ENCODE results near the gene DNAI1. TPM values are rescaled to one million over a fixed set of nuclear protein-coding genes. Genes with fewer than 3 reads are reported as not detected.

DNAI1 gene
- polyA plus RNA-seq, 6 donors from 2014 or later: not detected

GRCh38 chr9:34557426-34558321, 99.1 kb downstream of the DNAI1 start:
- DNase-seq (no peak), ATAC-seq (ENCODE audit: low read depth in 2 of 2) (no peak)
- Mint-ChIP-seq H3K4me3 (no peak overlapping the region), H3K27me3 (peaks cover 46 to 79% (median 76%) of the 10 kb centered on the region in 3 donors), H3K36me3 (peaks cover 0 to 3% of the 10 kb centered on the region in 2 donors), H3K9me3 (peaks cover 0 to 11% (median 7%) of the 10 kb centered on the region in 7 donors), H3K4me1 (peaks cover 0 to 5% (median 0%) of the 10 kb centered on the region in 3 donors), H3K27ac (no peak overlapping the region)

- H3K27me3 Mint-ChIP-seq: peaks cover 52 to 83% (median 83%) of the 10 kb centered on the region in 3 donors
- no peak for DNase-seq
- peaks cover 0 to 5% (median 0%) of the 10 kb centered on the region in 3 donors for H3K4me1 Mint-ChIP-seq
These were observed 99.8 kb downstream of the DNAI1 start for GRCh38 chr9:34558364-34558763.

DNA sequence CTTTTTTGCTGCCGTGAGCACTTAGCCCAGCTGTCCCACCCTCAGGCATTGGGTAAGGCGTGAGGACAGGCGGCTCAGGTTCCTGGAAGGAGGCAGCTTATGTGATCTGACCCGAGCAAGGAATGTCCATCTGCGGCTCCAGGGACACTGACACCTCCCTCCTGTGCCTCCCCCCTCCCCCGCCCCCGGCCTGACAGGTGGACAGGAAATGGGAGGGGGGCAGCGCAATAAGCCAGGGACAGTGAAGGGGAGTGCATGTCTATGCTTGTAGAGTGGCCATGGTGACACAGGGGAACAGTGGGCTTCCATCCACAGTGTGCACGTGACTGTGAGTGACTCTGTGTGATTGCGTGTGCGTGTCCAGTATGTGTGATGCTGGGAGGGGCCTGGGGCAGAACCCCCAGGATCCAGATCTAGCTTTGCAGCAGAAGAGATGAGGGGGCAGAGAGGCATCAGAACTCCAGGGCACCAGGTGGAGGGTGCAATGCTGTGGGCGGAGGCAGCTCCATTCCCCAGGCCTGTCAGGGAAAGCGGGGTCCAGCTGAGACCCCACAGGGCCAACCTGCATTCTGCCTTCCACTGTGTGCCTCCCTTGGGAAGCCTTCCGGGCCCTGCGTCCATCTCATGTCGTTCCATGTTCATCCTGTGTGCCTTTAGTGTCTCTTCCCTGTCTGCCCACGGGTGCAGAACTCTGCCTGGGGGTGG, 100.5 kb downstream of the DNAI1 start:
- Mint-ChIP-seq H3K4me1 (peaks cover 0 to 9% (median 0%) of the 10 kb centered on the region in 3 donors), H3K9me3 (peaks cover 0 to 18% (median 9%) of the 10 kb centered on the region in 7 donors), H3K4me3 (no peak overlapping the region), H3K27me3 (peaks cover 59 to 90% (median 89%) of the 10 kb centered on the region in 3 donors), H3K36me3 (peaks cover 0 to 8% of the 10 kb centered on the region in 2 donors), H3K27ac (no peak overlapping the region)
- ATAC-seq (ENCODE audit: low read depth in 2 of 2) (no peak), DNase-seq (no peak)

More at GRCh38 chr9:34558364-34558763, 99.8 kb downstream of the DNAI1 start:
- ATAC-seq (ENCODE audit: low read depth in 2 of 2): no peak
- H3K4me3 Mint-ChIP-seq: no peak overlapping the region
- peaks cover 0 to 18% (median 9%) of the 10 kb centered on the region in 7 donors for H3K9me3 Mint-ChIP-seq
- peaks cover 0 to 8% of the 10 kb centered on the region in 2 donors for H3K36me3 Mint-ChIP-seq
- H3K27ac Mint-ChIP-seq: no peak overlapping the region

DNA sequence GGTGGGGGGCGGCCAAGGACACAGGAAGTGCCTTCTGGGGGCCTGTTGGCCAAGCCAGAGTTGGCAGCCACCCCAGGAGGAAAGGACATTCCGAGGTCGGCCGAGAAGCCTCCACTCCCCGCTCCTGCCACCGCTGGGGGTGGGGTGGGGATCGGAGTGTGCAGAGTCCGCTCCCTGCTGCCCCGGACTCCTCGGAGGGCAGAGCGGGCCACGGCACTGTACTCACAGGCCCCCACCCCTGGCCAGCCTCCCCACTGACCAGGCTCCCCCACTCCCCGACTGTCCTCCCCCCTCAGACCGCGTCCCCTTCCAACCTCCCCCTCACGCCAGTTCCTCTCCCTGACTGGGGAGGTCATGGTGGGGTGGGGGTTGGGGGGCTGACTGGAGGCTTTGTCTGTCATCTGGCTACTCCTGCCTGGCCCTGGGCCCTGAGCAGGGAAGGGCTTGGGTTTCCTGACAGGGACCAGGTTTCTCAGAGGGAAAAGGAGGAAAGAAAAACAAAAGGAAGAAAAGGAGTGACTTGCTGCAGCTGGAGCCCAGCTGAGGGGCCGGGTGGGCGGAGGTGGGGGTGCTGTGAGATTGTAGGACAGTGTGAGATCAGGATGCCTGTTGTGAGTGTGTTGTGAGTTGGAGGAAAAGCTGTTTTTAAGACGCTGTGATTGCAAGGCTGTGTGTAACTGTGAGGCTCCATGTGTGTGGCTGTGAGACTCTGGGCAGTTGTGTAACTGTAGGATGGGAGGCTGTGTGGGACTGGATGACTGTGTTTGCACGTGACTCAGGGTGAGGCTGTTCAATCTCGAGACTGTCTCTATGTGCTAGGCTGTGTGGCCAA, 101.2 kb downstream of the DNAI1 start:
- no peak for DNase-seq

GRCh38 chr9:34560599-34561214, 102.1 kb downstream of the DNAI1 start:
- no peak for DNase-seq
- Mint-ChIP-seq H3K4me3 (no peak overlapping the region), H3K27me3 (peaks cover 60 to 93% (median 88%) of the 10 kb centered on the region in 3 donors), H3K4me1 (peaks cover 0 to 9% (median 0%) of the 10 kb centered on the region in 3 donors), H3K27ac (no peak overlapping the region), H3K9me3 (peaks cover 0 to 18% (median 9%) of the 10 kb centered on the region in 7 donors), H3K36me3 (peaks cover 0 to 8% of the 10 kb centered on the region in 2 donors)
- no peak for ATAC-seq (ENCODE audit: low read depth in 2 of 2)

More for the DNA sequence above, 101.2 kb downstream of the DNAI1 start:
- Mint-ChIP-seq H3K4me3 (peak overlapping the region in 1 of 8 donors; percentile 53), H3K9me3 (peaks cover 0 to 18% (median 9%) of the 10 kb centered on the region in 7 donors), H3K4me1 (peaks cover 0 to 9% (median 0%) of the 10 kb centered on the region in 3 donors), H3K36me3 (peaks cover 0 to 8% of the 10 kb centered on the region in 2 donors), H3K27me3 (peaks cover 58 to 91% (median 87%) of the 10 kb centered on the region in 3 donors), H3K27ac (peak overlapping the region in 1 of 6 donors; percentile 56)
- ATAC-seq (ENCODE audit: low read depth in 2 of 2): no peak

GRCh38 chr9:34562135-34562745, 103.6 kb downstream of the DNAI1 start:
- DNase-seq (no peak), ATAC-seq (ENCODE audit: low read depth in 2 of 2) (no peak)
- H3K4me3 Mint-ChIP-seq: no peak overlapping the region
- no peak overlapping the region for H3K27ac Mint-ChIP-seq
- peaks cover 0 to 18% (median 9%) of the 10 kb centered on the region in 7 donors for H3K9me3 Mint-ChIP-seq
- peaks cover 61 to 93% (median 85%) of the 10 kb centered on the region in 3 donors for H3K27me3 Mint-ChIP-seq
- peaks cover 0 to 9% (median 0%) of the 10 kb centered on the region in 3 donors for H3K4me1 Mint-ChIP-seq
- peaks cover 0 to 8% of the 10 kb centered on the region in 2 donors for H3K36me3 Mint-ChIP-seq

DNA sequence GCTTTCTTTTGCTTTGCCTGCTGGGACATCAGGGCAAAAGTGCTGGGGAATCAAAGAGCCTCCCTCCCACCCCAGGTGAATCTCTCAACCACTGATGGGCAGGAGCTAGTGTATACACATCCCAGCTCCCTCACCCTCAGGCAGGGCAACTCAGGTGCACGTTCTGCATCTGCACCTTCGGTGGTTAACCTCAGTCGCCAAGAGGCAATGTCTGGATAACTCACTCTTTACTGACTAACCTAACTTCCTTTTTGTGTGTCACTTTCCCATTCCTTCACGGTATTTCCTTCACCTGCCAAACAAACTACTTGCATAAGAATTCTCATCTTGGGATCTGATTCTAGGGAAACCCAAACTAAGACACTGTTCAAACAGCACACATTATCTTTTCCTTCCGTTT, 104.7 kb downstream of the DNAI1 start:
- H3K4me3 Mint-ChIP-seq: no peak overlapping the region
- H3K36me3 Mint-ChIP-seq: peaks cover 0 to 8% of the 10 kb centered on the region in 2 donors
- ATAC-seq (ENCODE audit: low read depth in 2 of 2) (no peak), DNase-seq (no peak)
- peaks cover 61 to 92% (median 82%) of the 10 kb centered on the region in 3 donors for H3K27me3 Mint-ChIP-seq
- peak overlapping the region in 1 of 6 donors; percentile 11 for H3K27ac Mint-ChIP-seq
- peaks cover 0 to 9% (median 0%) of the 10 kb centered on the region in 3 donors for H3K4me1 Mint-ChIP-seq
- peaks cover 0 to 18% (median 9%) of the 10 kb centered on the region in 7 donors for H3K9me3 Mint-ChIP-seq

- H3K4me3 Mint-ChIP-seq: no peak overlapping the region
- peaks cover 0 to 8% of the 10 kb centered on the region in 2 donors for H3K36me3 Mint-ChIP-seq
- ATAC-seq (ENCODE audit: low read depth in 2 of 2): no peak
- no peak for DNase-seq
- H3K27me3 Mint-ChIP-seq: peaks cover 55 to 86% (median 78%) of the 10 kb centered on the region in 3 donors
- no peak overlapping the region for H3K27ac Mint-ChIP-seq
- H3K4me1 Mint-ChIP-seq: peaks cover 0 to 9% (median 0%) of the 10 kb centered on the region in 3 donors
- H3K9me3 Mint-ChIP-seq: peaks cover 0 to 18% (median 8%) of the 10 kb centered on the region in 7 donors
These were observed 106.0 kb downstream of the DNAI1 start for GRCh38 chr9:34564617-34565016.

GRCh38 chr9:34565856-34566255, 107.3 kb downstream of the DNAI1 start:
- peaks cover 0 to 4% (median 0%) of the 10 kb centered on the region in 3 donors for H3K4me1 Mint-ChIP-seq
- peaks cover 50 to 87% (median 78%) of the 10 kb centered on the region in 3 donors for H3K27me3 Mint-ChIP-seq
- ATAC-seq (ENCODE audit: low read depth in 2 of 2): no peak
- no peak overlapping the region for H3K27ac Mint-ChIP-seq
- peaks cover 0 to 8% of the 10 kb centered on the region in 2 donors for H3K36me3 Mint-ChIP-seq
- DNase-seq: no peak
- H3K4me3 Mint-ChIP-seq: no peak overlapping the region
- peaks cover 0 to 18% (median 8%) of the 10 kb centered on the region in 7 donors for H3K9me3 Mint-ChIP-seq

- DNase-seq (no peak), ATAC-seq (ENCODE audit: low read depth in 2 of 2) (no peak)
- H3K4me1 Mint-ChIP-seq: peaks cover 0 to 4% (median under 1%) of the 10 kb centered on the region in 3 donors
- H3K27ac Mint-ChIP-seq: no peak overlapping the region
- H3K27me3 Mint-ChIP-seq: peaks cover 46 to 87% (median 78%) of the 10 kb centered on the region in 3 donors
- H3K9me3 Mint-ChIP-seq: peaks cover 0 to 18% (median 8%) of the 10 kb centered on the region in 7 donors
- H3K36me3 Mint-ChIP-seq: peaks cover 0 to 8% of the 10 kb centered on the region in 2 donors
- no peak overlapping the region for H3K4me3 Mint-ChIP-seq
These were observed 107.7 kb downstream of the DNAI1 start for GRCh38 chr9:34566322-34566721.

- no peak overlapping the region for H3K4me3 Mint-ChIP-seq
- peaks cover 0 to 8% of the 10 kb centered on the region in 2 donors for H3K36me3 Mint-ChIP-seq
- peaks cover 41 to 90% (median 84%) of the 10 kb centered on the region in 3 donors for H3K27me3 Mint-ChIP-seq
- DNase-seq (no peak), ATAC-seq (ENCODE audit: low read depth in 2 of 2) (no peak)
- H3K27ac Mint-ChIP-seq: peak overlapping the region in 1 of 6 donors; percentile 24
- peaks cover 0 to 14% (median 5%) of the 10 kb centered on the region in 7 donors for H3K9me3 Mint-ChIP-seq
- peaks cover 0 to 7% (median 4%) of the 10 kb centered on the region in 3 donors for H3K4me1 Mint-ChIP-seq
These were observed 108.4 kb downstream of the DNAI1 start for GRCh38 chr9:34566972-34567371.

GRCh38 chr9:34568133-34568532, 109.5 kb downstream of the DNAI1 start:
- Mint-ChIP-seq H3K4me3 (peak overlapping the region in 1 of 8 donors; percentile 36), H3K27me3 (peaks cover 34 to 83% (median 78%) of the 10 kb centered on the region in 3 donors), H3K9me3 (peaks cover 0 to 3% (median 0%) of the 10 kb centered on the region in 7 donors), H3K36me3 (peaks cover 0 to under 1% of the 10 kb centered on the region in 2 donors), H3K4me1 (peaks cover 0 to 7% (median 4%) of the 10 kb centered on the region in 3 donors), H3K27ac (no peak overlapping the region)
- DNase-seq (no peak), ATAC-seq (ENCODE audit: low read depth in 2 of 2) (no peak)

Data from naive B cell (primary cell).